Lower leg skin (tissue), 3 donors: Measurements from ENCODE around the gene DBN1.

Experiments used
- POLR2A ChIP-seq, 2 donors: fragments of 450-650 bp; IDR thresholded peaks; one replicate each; pipeline ENCODE4 v1.6.1; 2016 to 2017; ENCODE audit warnings: antibody characterized with exemption in 2 of 2, mild to moderate bottlenecking in 1 of 2, moderate library complexity in 1 of 2
- TF ChIP-seq, protein P1 (sequence below), 3 donors: fragments of 450-650 bp; IDR thresholded peaks; one replicate each; pipeline ENCODE4 v1.5.1; 2016; ENCODE audit warnings: antibody characterized with exemption in 3 of 3, mild to moderate bottlenecking in 3 of 3, moderate library complexity in 2 of 3

GRCh38 chr5:177519463-177520235, 46.2 kb upstream of the DBN1 start:
- TF ChIP-seq, protein P1, sequence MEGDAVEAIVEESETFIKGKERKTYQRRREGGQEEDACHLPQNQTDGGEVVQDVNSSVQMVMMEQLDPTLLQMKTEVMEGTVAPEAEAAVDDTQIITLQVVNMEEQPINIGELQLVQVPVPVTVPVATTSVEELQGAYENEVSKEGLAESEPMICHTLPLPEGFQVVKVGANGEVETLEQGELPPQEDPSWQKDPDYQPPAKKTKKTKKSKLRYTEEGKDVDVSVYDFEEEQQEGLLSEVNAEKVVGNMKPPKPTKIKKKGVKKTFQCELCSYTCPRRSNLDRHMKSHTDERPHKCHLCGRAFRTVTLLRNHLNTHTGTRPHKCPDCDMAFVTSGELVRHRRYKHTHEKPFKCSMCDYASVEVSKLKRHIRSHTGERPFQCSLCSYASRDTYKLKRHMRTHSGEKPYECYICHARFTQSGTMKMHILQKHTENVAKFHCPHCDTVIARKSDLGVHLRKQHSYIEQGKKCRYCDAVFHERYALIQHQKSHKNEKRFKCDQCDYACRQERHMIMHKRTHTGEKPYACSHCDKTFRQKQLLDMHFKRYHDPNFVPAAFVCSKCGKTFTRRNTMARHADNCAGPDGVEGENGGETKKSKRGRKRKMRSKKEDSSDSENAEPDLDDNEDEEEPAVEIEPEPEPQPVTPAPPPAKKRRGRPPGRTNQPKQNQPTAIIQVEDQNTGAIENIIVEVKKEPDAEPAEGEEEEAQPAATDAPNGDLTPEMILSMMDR (IDR thresholded peaks at IDR 0.05): no peak
- no peak for TF ChIP-seq POLR2A (IDR thresholded peaks at IDR 0.05)
